Common myeloid progenitor, CD34-positive (primary cell): ENCODE data around the gene MPV17L2.

Source experiments
- CTCF ChIA-PET: fragments of 350-600 bp; sonication (Branson Sonifier 250); formaldehyde crosslinking; loops from one replicate; lab custom pipeline; 2021; ENCODE audit warnings: antibody characterized with exemption; lab: Charles Lee
- POLR2A ChIA-PET: fragments of 350-600 bp; sonication (Branson Sonifier 250); formaldehyde crosslinking; loops from one replicate; lab custom pipeline; 2021; ENCODE audit warnings: antibody characterized with exemption; lab: Charles Lee
- DNase-seq, 3 donors: peaks; one replicate each; pipeline versions ENCODE4 v3.0.0 to v3.0.0-alpha.2; 2013
- H3K27ac ChIP-seq, 2 experiments: 1 replicate in 1 of 2; 2 replicates in 1 of 2; pipeline ENCODE4 v1.7.0; 2013; ENCODE audit warnings: inconsistent platforms in 2 of 2, low read length in 2 of 2, mild to moderate bottlenecking in 2 of 2, low read depth in 1 of 2, moderate library complexity in 1 of 2; ENCODE audit not compliant: severe bottlenecking in 2 of 2, insufficient read depth in 1 of 2, poor library complexity in 1 of 2
- H3K27me3 ChIP-seq, 5 experiments: replicated peaks in 2 of 5; 1 replicate in 3 of 5; 2 replicates in 2 of 5; pipeline versions ENCODE4 v1.6.1 to v1.7.0; 2013; ENCODE audit warnings: low read length in 4 of 5, mild to moderate bottlenecking in 2 of 5, moderate library complexity in 2 of 5, inconsistent platforms in 1 of 5; ENCODE audit not compliant: insufficient read depth in 5 of 5, control insufficient read depth in 4 of 5
- H3K36me3 ChIP-seq, 4 experiments: 1 replicate in 2 of 4; 2 replicates in 2 of 4; pipeline versions ENCODE4 v1.6.1 to v1.7.0; 2013; ENCODE audit warnings: low read length in 3 of 4, control low read depth in 1 of 4, mild to moderate bottlenecking in 1 of 4; ENCODE audit not compliant: control insufficient read depth in 4 of 4, insufficient read depth in 4 of 4
- H3K4me1 ChIP-seq, 4 experiments: 1 replicate in 3 of 4; 2 replicates in 1 of 4; pipeline versions ENCODE4 v1.6.1 to v1.7.1; 2013; ENCODE audit warnings: low read length in 3 of 4, mild to moderate bottlenecking in 3 of 4, control low read depth in 1 of 4, inconsistent platforms in 1 of 4, moderate library complexity in 1 of 4; ENCODE audit not compliant: control insufficient read depth in 4 of 4, insufficient read depth in 4 of 4; ENCODE audit errors: control extremely low read depth in 1 of 4
- H3K4me3 ChIP-seq, 7 experiments: 1 replicate in 4 of 7; 2 replicates in 3 of 7; pipeline versions ENCODE4 v1.5.1 to v1.7.0; 2013; ENCODE audit warnings: mild to moderate bottlenecking in 7 of 7, low read length in 6 of 7, moderate library complexity in 6 of 7, inconsistent platforms in 2 of 7, low read depth in 2 of 7, control low read depth in 1 of 7; ENCODE audit not compliant: insufficient read depth in 4 of 7, control insufficient read depth in 1 of 7; ENCODE audit errors: extremely low read depth in 1 of 7
- H3K9me3 ChIP-seq, 5 experiments: 1 replicate in 4 of 5; 2 replicates in 1 of 5; pipeline versions ENCODE4 v1.6.1 to v1.7.1; 2013; ENCODE audit warnings: low read length in 4 of 5, mild to moderate bottlenecking in 2 of 5, inconsistent platforms in 1 of 5, low read depth in 1 of 5, moderate library complexity in 1 of 5; ENCODE audit not compliant: control insufficient read depth in 4 of 5, insufficient read depth in 2 of 5; ENCODE audit errors: control extremely low read depth in 1 of 5
- WGBS: methylation state at CpG from one replicate; pipeline ENCODE4 v1.1.5; 2013; ENCODE audit not compliant: insufficient coverage; 5-methylcytosine and 5-hydroxymethylcytosine counted together

MPV17L2 gene

DNA sequence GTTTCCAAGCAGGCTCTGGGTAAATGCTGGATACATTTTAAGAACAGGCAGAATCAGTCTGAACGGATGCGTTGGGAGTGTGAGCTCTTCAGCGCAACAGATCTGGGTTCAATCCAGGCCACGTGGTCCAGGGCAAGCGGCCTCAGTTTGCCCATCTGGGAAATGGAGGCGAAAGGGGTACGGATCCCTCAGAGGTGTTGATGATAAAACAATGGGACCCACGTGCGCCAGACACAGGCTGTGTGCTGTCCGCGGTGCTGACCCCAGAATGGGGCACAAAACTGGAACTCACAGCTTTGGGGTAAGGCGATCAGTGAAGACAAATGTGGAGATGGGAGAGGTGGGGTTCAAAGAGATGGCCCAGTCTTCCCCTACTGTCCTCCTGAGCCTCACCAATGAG, 46.3 kb downstream of the MPV17L2 start:
- 33% methylated on average over 11 of the region's 12 CpGs for WGBS
- H3K4me3 ChIP-seq, result no peak overlapping the region
- peaks cover 0 to 19% (median 5%) of the 10 kb centered on the region in 5 experiments for H3K27me3 ChIP-seq
- ChIA-PET POLR2A (no interaction called here), CTCF (interaction anchor here (1.0 to 2.9 kb wide), 3 partner anchors 14 to 47 kb away, joined by 3 to 20 read pairs (median 8); no protein-coding TSS in a partner anchor)
- no peak overlapping the region for H3K27ac ChIP-seq
- no peaks in the 10 kb centered on the region for H3K36me3 ChIP-seq
- DNase-seq, result peak in 1 of 3 donors; percentile 44
- H3K9me3 ChIP-seq, result no peaks in the 10 kb centered on the region
- no peaks in the 10 kb centered on the region for H3K4me1 ChIP-seq

DNA sequence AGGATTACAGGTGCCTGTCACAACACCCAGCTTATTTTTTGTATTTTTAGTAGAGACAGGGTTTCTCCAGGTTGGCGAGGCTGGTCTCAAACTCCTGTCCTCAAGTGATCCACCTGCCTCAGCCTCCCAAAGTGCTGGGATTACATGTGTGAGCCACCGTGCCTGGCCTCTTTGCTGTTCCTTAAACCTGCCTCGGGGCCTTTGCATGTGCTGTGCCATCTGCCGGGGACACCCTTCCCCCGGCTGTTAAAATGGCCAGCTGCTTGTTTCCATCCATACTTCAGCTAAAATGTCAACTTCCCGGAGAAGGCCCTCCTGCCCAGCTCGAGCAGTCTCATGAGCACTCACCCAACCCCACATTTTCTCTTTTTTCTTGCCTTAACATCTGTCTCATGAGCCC, 52.3 kb downstream of the MPV17L2 start:
- ChIA-PET CTCF (interaction anchor here (0.6 to 2.7 kb wide), 4 partner anchors 15 to 148 kb away, joined by 3 to 7 read pairs (median 3); no protein-coding TSS in a partner anchor), POLR2A (no interaction called here)
- no peaks in the 10 kb centered on the region for H3K4me1 ChIP-seq
- H3K4me3 ChIP-seq, result no peak overlapping the region
- H3K9me3 ChIP-seq, result no peaks in the 10 kb centered on the region
- no peak for DNase-seq
- peaks cover 0 to 8% (median 0%) of the 10 kb centered on the region in 5 experiments for H3K27me3 ChIP-seq
- H3K27ac ChIP-seq, result no peak overlapping the region
- no peaks in the 10 kb centered on the region for H3K36me3 ChIP-seq
- WGBS, result 90% methylated on average over 7 of the region's 7 CpGs
